ENCODE results near the gene CREBL2.
"Not testable (repeated sequence)": the region's sequence is repeated elsewhere in the genome, so short reads cannot be mapped to it uniquely, and the experiment has no call there.

Gene CREBL2

GRCh38 chr12:12636641-12637040, 25.0 kb downstream of the CREBL2 start:
- TF ChIP-seq, protein P1, sequence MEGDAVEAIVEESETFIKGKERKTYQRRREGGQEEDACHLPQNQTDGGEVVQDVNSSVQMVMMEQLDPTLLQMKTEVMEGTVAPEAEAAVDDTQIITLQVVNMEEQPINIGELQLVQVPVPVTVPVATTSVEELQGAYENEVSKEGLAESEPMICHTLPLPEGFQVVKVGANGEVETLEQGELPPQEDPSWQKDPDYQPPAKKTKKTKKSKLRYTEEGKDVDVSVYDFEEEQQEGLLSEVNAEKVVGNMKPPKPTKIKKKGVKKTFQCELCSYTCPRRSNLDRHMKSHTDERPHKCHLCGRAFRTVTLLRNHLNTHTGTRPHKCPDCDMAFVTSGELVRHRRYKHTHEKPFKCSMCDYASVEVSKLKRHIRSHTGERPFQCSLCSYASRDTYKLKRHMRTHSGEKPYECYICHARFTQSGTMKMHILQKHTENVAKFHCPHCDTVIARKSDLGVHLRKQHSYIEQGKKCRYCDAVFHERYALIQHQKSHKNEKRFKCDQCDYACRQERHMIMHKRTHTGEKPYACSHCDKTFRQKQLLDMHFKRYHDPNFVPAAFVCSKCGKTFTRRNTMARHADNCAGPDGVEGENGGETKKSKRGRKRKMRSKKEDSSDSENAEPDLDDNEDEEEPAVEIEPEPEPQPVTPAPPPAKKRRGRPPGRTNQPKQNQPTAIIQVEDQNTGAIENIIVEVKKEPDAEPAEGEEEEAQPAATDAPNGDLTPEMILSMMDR (IDR thresholded peaks at IDR 0.05; ENCODE audit: low read depth, low read length, missing control alignments): no peak
- H3K4me3 ChIP-seq (replicated peaks; ENCODE audit: low read depth, low read length): no peak overlapping the region
- DNase-seq (ENCODE audit: extremely low read depth, low read depth): no peak

DNA sequence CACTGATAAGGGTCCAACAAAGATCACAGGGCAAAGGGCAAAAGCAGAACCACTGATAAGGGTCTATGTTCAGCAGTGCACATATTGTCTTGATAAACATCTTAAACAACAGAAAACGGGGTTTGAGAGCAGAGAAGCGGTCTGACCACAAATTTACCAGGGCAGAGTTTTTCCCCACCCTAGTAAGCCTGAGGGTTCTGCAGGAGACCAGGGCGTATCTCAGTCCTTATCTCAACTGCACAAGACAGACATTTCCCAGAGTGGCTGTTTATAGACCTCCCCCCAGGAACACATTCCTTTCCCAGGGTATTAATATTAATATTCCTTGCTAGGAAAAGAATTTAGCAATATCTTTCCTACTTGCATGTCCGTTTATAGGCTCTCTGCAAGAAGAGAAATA, 28.3 kb downstream of the CREBL2 start:
- not testable (repeated sequence) for DNase-seq (ENCODE audit: extremely low read depth, low read depth); H3K4me3 ChIP-seq (replicated peaks; ENCODE audit: low read depth, low read length)

DNA sequence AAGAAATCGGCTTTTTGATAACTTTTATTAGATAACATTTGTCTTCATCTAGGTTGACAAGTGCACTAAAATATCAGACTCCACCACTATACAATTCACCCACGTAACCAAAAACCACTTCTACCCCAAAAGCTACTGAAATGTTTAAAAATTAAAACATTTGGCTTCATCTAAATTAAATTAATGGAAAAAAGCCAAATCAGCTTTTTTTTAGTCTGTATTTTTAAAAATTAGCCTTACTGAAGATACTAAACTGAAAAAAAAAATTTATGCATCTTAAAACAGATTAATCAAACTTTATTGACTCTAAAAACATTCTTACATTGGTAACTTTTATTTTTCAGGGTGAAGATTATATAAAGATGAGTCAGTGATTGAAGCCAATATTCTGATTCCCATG, 30.0 kb downstream of the CREBL2 start:
- H3K4me3 ChIP-seq (replicated peaks; ENCODE audit: low read depth, low read length): no peak overlapping the region
- no peak for DNase-seq (ENCODE audit: extremely low read depth, low read depth)
- TF ChIP-seq, protein P1 (IDR thresholded peaks at IDR 0.05; ENCODE audit: low read depth, low read length, missing control alignments): no peak

DNA sequence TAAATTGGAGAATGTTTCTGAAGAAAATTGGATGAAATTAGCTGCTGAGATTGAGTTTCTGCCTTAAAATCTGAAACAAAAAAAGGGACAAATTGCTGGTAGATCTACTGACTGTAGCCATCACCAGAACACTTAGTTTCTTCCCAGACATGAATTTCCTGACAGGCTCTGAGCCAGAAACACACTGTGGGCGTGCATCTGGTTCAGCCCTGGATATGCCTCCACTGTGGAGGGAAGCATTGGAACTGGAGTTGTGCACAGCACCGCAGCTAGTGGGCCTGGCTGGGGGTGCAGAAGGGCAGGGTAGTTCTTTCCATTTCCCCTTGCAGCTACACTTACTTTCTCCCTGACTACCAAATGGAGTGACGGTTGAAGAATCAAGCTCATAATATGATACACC, 31.2 kb downstream of the CREBL2 start:
- H3K4me3 ChIP-seq (replicated peaks; ENCODE audit: low read depth, low read length): no peak overlapping the region
- TF ChIP-seq, protein P1 (IDR thresholded peaks at IDR 0.05; ENCODE audit: low read depth, low read length, missing control alignments): no peak
- no peak for DNase-seq (ENCODE audit: extremely low read depth, low read depth)

DNA sequence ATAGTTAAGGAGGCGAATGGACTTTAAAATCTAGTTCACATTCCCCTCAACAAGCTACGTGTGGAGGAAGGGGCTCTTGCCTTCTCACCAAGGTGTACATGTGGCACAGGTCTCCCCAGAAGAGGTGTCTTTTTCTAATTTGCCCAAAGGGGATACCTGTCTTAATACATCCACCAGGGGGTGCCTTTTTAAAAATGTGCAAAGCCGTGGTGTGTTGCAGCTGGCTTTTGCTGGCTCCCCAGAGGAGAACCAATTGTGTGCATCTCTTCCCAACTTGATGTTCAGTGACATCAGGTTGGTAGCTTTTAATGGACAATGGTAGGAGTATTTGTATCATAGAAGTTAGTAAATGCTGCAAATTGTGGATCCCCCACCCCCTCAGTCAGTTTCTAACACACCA, 33.8 kb downstream of the CREBL2 start:
- peak; percentile 2 for DNase-seq (ENCODE audit: extremely low read depth, low read depth)
- H3K4me3 ChIP-seq (replicated peaks; ENCODE audit: low read depth, low read length): no peak overlapping the region
- TF ChIP-seq, protein P1 (IDR thresholded peaks at IDR 0.05; ENCODE audit: low read depth, low read length, missing control alignments): peak; percentile 45

DNA sequence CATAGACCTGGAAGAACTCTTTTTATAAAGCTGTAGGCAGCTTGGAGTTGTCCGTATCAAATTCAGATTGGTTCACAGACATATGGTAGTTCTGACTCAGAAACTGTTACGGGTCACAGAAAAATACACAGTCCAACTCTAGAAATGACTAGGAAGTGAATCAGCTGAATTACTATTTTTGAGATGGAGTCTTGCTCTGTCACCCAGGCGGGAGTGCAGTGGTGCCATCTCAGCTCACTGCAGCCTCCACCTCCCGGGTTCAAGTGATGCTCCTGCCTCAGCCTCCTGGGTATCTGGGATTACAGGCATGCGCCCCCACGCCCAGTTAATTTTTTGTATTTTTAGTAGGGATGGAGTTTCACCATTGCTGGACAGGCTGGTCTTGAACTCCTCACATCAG, 34.3 kb downstream of the CREBL2 start:
- not testable (repeated sequence) for H3K4me3 ChIP-seq (replicated peaks; ENCODE audit: low read depth, low read length)
- DNase-seq (ENCODE audit: extremely low read depth, low read depth): peak; percentile 21

- DNase-seq (ENCODE audit: extremely low read depth, low read depth): no peak
- TF ChIP-seq, protein P1 (IDR thresholded peaks at IDR 0.05; ENCODE audit: low read depth, low read length, missing control alignments): no peak
- H3K4me3 ChIP-seq (replicated peaks; ENCODE audit: low read depth, low read length): no peak overlapping the region
Observed at GRCh38 chr12:12646483-12647072, 34.9 kb downstream of the CREBL2 start.

DNA sequence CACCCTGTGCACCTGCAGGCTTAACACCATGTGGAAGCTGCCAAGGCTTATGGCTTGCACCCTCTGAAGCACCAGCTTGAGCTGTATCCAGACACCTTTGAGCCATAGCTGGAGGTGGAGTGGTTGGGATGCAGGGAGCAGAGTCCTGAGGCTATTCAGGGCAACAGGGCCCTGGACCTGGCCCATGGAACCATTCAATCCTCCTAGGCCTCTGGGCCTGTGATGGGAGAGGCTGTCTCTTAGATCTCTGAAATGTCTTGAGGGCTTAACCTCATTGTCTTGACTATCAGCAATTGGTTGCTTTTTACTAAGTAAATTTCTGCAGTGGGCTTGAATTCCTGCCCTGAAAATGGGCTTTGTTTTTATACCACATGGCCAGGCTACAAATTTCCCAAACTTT, 36.6 kb downstream of the CREBL2 start:
- H3K4me3 ChIP-seq (replicated peaks; ENCODE audit: low read depth, low read length): no peak overlapping the region
- TF ChIP-seq, protein P1 (IDR thresholded peaks at IDR 0.05; ENCODE audit: low read depth, low read length, missing control alignments): no peak
- DNase-seq (ENCODE audit: extremely low read depth, low read depth): no peak
